Activated naive CD4-positive, alpha-beta T cell treated with anti-CD3 and anti-CD28 coated beads, Interleukin-2, amount 10 ng/mL, durations not matched to agents 7 days and 5 days (primary cell): ENCODE measurements around the gene BLOC1S5.

ENCODE experiments used
- CTCF ChIA-PET: fragments of 350-600 bp; sonication (Branson Sonifier 250); formaldehyde crosslinking; loops from one replicate; lab custom pipeline; 2021; ENCODE audit warnings: antibody characterized with exemption; lab: Charles Lee
- DNase-seq: peaks from one replicate; pipeline ENCODE4 v3.0.0-alpha.2; 2020
- H3K27ac Mint-ChIP-seq: one replicate; pipeline ENCODE4 v1.8.0; 2021; ENCODE audit warnings: mild to moderate bottlenecking, moderate library complexity, mixed read lengths
- H3K27me3 Mint-ChIP-seq: one replicate; pipeline ENCODE4 v1.8.0; 2021; ENCODE audit warnings: mild to moderate bottlenecking, mixed read lengths
- H3K36me3 Mint-ChIP-seq: one replicate; pipeline ENCODE4 v1.8.0; 2021; ENCODE audit warnings: mixed read lengths
- H3K4me1 Mint-ChIP-seq: one replicate; pipeline ENCODE4 v1.8.0; 2021; ENCODE audit warnings: mixed read lengths
- H3K4me3 Mint-ChIP-seq: one replicate; pipeline ENCODE4 v1.8.0; 2021; ENCODE audit warnings: mild to moderate bottlenecking, moderate library complexity, mixed read lengths
- H3K9me3 Mint-ChIP-seq: one replicate; pipeline ENCODE4 v1.8.0; 2021; ENCODE audit warnings: mixed read lengths

Gene BLOC1S5, protein sequence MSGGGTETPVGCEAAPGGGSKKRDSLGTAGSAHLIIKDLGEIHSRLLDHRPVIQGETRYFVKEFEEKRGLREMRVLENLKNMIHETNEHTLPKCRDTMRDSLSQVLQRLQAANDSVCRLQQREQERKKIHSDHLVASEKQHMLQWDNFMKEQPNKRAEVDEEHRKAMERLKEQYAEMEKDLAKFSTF

GRCh38 chr6:8063761-8064637 is at the start of gene BLOC1S5:
BLOC1S5 (minus strand) TSS chr6:8064389; CDS start chr6:8064376, 13 bp downstream.
- peak; percentile 98 for DNase-seq
- Mint-ChIP-seq H3K9me3 (no peaks in the 10 kb centered on the region), H3K4me1 (peaks cover 35% of the 10 kb centered on the region), H3K36me3 (peaks cover 13% of the 10 kb centered on the region), H3K27ac (peak within 1 kb of the TSS; percentile 89), H3K27me3 (peaks cover 4% of the 10 kb centered on the region), H3K4me3 (peak within 1 kb of the TSS; percentile 92)
- CTCF ChIA-PET = interaction anchor here (0.6 to 2.4 kb wide), 5 partner anchors 38 to 341 kb away, joined by 3 to 5 read pairs (median 4); partner anchors contain the start of genes BMP6 and EEF1E1

GRCh38 chr6:8113131-8113654 is 49.0 kb upstream of the BLOC1S5 start:
- no peaks in the 10 kb centered on the region for H3K9me3 Mint-ChIP-seq
- peaks cover 14% of the 10 kb centered on the region for H3K27me3 Mint-ChIP-seq
- no peak overlapping the region for H3K27ac Mint-ChIP-seq
- H3K36me3 Mint-ChIP-seq = no peaks in the 10 kb centered on the region
- no peak for DNase-seq
- CTCF ChIA-PET = no interaction called here
- no peak overlapping the region for H3K4me3 Mint-ChIP-seq
- no peaks in the 10 kb centered on the region for H3K4me1 Mint-ChIP-seq

GRCh38 chr6:8110725-8111124 is 46.5 kb upstream of the BLOC1S5 start:
- DNase-seq = no peak
- H3K36me3 Mint-ChIP-seq = no peaks in the 10 kb centered on the region
- CTCF ChIA-PET = no interaction called here

DNA sequence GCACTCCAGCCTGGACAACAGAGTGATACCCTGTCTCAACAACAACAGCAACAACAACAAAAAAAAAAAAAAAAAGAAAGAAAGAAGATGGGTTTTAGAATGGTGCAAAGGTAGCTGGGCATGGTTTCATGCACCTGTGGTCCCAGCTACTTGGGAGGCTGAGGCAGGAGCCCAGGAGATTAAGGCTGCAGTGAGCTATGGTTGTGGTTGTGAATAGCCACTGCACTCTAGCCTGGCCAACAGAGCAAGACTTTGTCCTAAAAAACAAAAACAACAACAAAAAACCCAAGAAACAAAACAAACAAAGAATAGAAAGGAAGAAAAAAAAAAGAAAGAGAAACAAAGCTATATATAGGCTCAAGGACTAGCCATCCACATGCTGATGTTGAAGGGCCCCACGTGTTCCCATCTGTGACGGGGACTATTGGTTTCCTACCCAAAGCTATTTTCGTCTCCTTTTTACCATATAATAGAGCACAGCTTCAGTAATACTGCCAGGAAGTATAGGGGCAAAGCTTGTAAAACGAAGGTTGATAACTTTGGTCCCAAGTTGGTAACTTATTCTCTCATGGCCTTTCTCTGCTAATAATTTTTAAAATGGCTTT is 46.0 kb upstream of the BLOC1S5 start:
- CTCF ChIA-PET = no interaction called here

More at GRCh38 chr6:8110725-8111124, 46.5 kb upstream of the BLOC1S5 start:
- Mint-ChIP-seq H3K27me3 (peaks cover 31% of the 10 kb centered on the region), H3K4me3 (no peak overlapping the region), H3K9me3 (no peaks in the 10 kb centered on the region), H3K27ac (no peak overlapping the region), H3K4me1 (no peaks in the 10 kb centered on the region)

GRCh38 chr6:8108759-8109539 is 44.8 kb upstream of the BLOC1S5 start:
- H3K27me3 Mint-ChIP-seq = peaks cover 31% of the 10 kb centered on the region
- CTCF ChIA-PET = no interaction called here

More for the DNA sequence above, 46.0 kb upstream of the BLOC1S5 start:
- Mint-ChIP-seq H3K27me3 (peaks cover 31% of the 10 kb centered on the region), H3K4me3 (no peak overlapping the region), H3K4me1 (no peaks in the 10 kb centered on the region), H3K27ac (peak overlapping the region; percentile 10), H3K9me3 (no peaks in the 10 kb centered on the region), H3K36me3 (no peaks in the 10 kb centered on the region)
- DNase-seq = no peak

GRCh38 chr6:8108031-8108660 is 44.0 kb upstream of the BLOC1S5 start:
- no peak for DNase-seq
- Mint-ChIP-seq H3K4me3 (no peak overlapping the region), H3K27me3 (peaks cover 31% of the 10 kb centered on the region), H3K4me1 (no peaks in the 10 kb centered on the region), H3K27ac (no peak overlapping the region), H3K36me3 (no peaks in the 10 kb centered on the region), H3K9me3 (no peaks in the 10 kb centered on the region)
- CTCF ChIA-PET = no interaction called here

More at GRCh38 chr6:8108759-8109539, 44.8 kb upstream of the BLOC1S5 start:
- H3K9me3 Mint-ChIP-seq = no peaks in the 10 kb centered on the region
- no peak overlapping the region for H3K27ac Mint-ChIP-seq
- no peaks in the 10 kb centered on the region for H3K4me1 Mint-ChIP-seq
- no peaks in the 10 kb centered on the region for H3K36me3 Mint-ChIP-seq
- H3K4me3 Mint-ChIP-seq = no peak overlapping the region
- no peak for DNase-seq

- CTCF ChIA-PET = no interaction called here
- no peak overlapping the region for H3K27ac Mint-ChIP-seq
- no peak for DNase-seq
- H3K9me3 Mint-ChIP-seq = no peaks in the 10 kb centered on the region
- H3K4me1 Mint-ChIP-seq = peaks cover 14% of the 10 kb centered on the region
- H3K27me3 Mint-ChIP-seq = peaks cover 31% of the 10 kb centered on the region
- peaks cover 6% of the 10 kb centered on the region for H3K36me3 Mint-ChIP-seq
- H3K4me3 Mint-ChIP-seq = no peak overlapping the region
Observed at GRCh38 chr6:8105791-8106190, 41.6 kb upstream of the BLOC1S5 start.

GRCh38 chr6:8103726-8104125 is 39.5 kb upstream of the BLOC1S5 start:
- peaks cover 15% of the 10 kb centered on the region for H3K36me3 Mint-ChIP-seq
- no peak for DNase-seq
- H3K4me1 Mint-ChIP-seq = peaks cover 32% of the 10 kb centered on the region
- H3K9me3 Mint-ChIP-seq = no peaks in the 10 kb centered on the region
- H3K4me3 Mint-ChIP-seq = no peak overlapping the region
- CTCF ChIA-PET = interaction anchor here (0.7 kb wide), 1 partner anchor 34 kb away, joined by 3 read pairs; no protein-coding TSS in a partner anchor
- H3K27ac Mint-ChIP-seq = no peak overlapping the region
- H3K27me3 Mint-ChIP-seq = peaks cover 18% of the 10 kb centered on the region

DNA sequence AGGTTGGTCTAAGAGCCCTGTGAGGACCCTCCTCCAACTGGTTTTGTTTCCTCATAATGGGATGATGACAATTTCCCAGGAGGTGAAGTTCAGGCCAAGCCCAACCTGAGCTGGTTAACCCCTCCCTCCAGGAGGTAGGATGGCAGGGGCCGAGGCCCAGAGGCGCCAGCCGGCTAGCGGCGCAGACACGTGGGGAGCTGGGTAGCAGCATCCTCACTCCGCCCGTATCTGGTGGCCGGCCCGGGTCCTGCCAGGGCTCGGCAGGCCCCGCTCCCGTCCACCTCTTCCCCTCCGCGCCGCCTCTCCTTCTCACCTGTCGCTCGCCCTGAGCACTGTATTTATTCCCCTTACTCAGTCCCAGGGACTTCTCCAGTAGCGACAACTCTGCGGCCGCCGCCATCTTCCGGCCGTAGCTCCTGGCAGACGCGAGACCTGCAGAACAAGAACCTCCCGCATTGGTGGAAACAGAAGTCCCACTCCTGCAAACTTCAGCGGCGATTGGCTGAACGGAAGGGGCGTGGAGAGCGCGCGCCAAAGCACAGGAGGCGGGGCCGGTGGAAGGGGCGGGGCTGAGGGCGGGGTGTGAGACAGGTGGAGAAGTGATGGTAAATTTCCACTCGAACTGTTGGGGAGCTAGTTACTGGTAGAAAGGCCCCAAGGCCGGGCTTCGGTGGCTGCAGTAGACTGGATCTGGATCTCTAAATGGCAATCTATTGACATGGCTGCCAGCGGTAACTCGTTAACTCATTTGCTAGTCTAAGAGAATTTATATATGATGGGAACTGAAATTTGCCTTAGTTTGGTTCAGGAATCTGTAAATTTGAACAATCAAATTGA is 38.2 kb upstream of the BLOC1S5 start, which contains the start of gene EEF1E1:
Gene EEF1E1 (minus strand): TSS at position 427 of the 837 bp plus-strand sequence. CDS start 27 bp downstream, at position 400.
- H3K27ac Mint-ChIP-seq = peak within 1 kb of the TSS; percentile 94
- peaks cover 10% of the 10 kb centered on the region for H3K27me3 Mint-ChIP-seq
- CTCF ChIA-PET = interaction anchor here (1.0 to 1.5 kb wide), 3 partner anchors 18 to 38 kb away, joined by 3 to 11 read pairs (median 3); partner anchors contain the start of gene BLOC1S5
- no peaks in the 10 kb centered on the region for H3K9me3 Mint-ChIP-seq
- H3K4me3 Mint-ChIP-seq = peak within 1 kb of the TSS; percentile 98
- peak; percentile 97 for DNase-seq
- peaks cover 36% of the 10 kb centered on the region for H3K4me1 Mint-ChIP-seq
- peaks cover 15% of the 10 kb centered on the region for H3K36me3 Mint-ChIP-seq

- CTCF ChIA-PET = interaction anchor here (1.3 kb wide), 1 partner anchor 34 kb away, joined by 3 read pairs; no protein-coding TSS in a partner anchor
- Mint-ChIP-seq H3K27me3 (no peaks in the 10 kb centered on the region), H3K9me3 (no peaks in the 10 kb centered on the region), H3K4me1 (peaks cover 36% of the 10 kb centered on the region), H3K36me3 (peaks cover 29% of the 10 kb centered on the region), H3K27ac (peak overlapping the region; percentile 46), H3K4me3 (peak overlapping the region; percentile 26)
- DNase-seq = no peak
Observed at GRCh38 chr6:8100159-8100854, 36.1 kb upstream of the BLOC1S5 start.

DNA sequence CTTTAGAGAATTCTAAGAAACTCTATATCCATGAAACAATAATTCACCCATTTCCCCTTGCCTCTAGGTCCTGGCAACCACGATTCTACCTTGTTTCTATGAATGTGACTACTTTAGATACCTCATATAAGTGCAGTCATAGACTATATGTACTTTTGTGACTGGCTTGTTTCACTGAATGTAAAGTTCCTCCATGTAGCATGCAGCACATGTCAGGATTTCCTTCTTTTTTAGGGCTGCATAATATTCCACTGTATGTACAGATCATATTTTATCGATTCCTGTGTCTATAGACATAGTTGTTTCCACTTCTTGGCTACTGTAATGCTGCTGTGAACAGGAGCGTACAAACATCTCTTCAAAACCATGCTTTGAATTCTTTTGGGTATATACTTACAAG is 26.5 kb upstream of the BLOC1S5 start:
- CTCF ChIA-PET = no interaction called here
- Mint-ChIP-seq H3K36me3 (peaks cover 62% of the 10 kb centered on the region), H3K27me3 (no peaks in the 10 kb centered on the region), H3K4me3 (no peak overlapping the region), H3K9me3 (peaks cover 5% of the 10 kb centered on the region), H3K27ac (no peak overlapping the region), H3K4me1 (no peaks in the 10 kb centered on the region)
- no peak for DNase-seq

GRCh38 chr6:8088886-8089285 is 24.7 kb upstream of the BLOC1S5 start:
- H3K27me3 Mint-ChIP-seq = no peaks in the 10 kb centered on the region
- no peaks in the 10 kb centered on the region for H3K4me1 Mint-ChIP-seq
- H3K36me3 Mint-ChIP-seq = peaks cover 57% of the 10 kb centered on the region
- DNase-seq = no peak
- peaks cover 5% of the 10 kb centered on the region for H3K9me3 Mint-ChIP-seq
- H3K4me3 Mint-ChIP-seq = no peak overlapping the region
- CTCF ChIA-PET = no interaction called here
- no peak overlapping the region for H3K27ac Mint-ChIP-seq
